NCI-H1694 treated with DMSO at 0.1 percent for 48 hours (cell line): ENCODE results near the gene SLC38A3.

Source experiments
- DNase-seq: peaks from one replicate; lab custom pipeline; 2025; lab: John Stamatoyannopoulos, UW

The SLC38A3 gene

GRCh38 chr3:50192124-50192523 lies 12.9 kb upstream of the SLC38A3 start:
- no peak for DNase-seq

GRCh38 chr3:50192689-50193141 lies 12.4 kb upstream of the SLC38A3 start:
- DNase-seq: peak; percentile 1

DNA sequence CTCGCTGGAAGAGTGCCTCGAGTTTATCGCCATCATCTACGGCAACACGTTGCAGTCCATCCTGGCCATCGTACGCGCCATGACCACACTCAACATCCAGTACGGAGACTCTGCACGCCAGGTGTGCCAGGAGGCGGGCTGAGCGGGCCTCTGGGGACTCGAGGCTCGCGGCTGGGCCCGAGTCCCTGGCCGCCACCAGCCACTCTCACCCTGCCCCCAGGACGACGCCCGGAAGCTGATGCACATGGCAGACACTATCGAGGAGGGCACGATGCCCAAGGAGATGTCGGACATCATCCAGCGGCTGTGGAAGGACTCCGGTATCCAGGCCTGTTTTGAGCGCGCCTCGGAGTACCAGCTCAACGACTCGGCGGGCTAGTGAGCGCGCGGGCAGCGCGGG lies 11.8 kb upstream of the SLC38A3 start:
- no peak for DNase-seq

DNA sequence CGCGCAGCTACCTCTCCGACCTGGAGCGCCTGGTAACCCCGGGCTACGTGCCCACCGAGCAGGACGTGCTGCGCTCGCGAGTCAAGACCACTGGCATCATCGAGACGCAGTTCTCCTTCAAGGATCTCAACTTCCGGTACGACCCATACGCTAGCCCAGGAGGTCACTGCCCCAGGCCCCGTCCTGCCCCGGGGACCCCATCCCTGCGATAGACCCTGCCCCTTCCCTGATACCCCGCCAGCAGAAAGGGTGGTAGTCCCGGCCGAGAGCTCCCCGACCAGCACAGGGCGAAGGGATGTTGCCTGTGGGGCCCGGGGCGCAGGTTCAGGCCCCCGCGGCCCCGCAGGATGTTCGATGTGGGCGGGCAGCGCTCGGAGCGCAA lies 11.3 kb upstream of the SLC38A3 start:
- DNase-seq: no peak

DNA sequence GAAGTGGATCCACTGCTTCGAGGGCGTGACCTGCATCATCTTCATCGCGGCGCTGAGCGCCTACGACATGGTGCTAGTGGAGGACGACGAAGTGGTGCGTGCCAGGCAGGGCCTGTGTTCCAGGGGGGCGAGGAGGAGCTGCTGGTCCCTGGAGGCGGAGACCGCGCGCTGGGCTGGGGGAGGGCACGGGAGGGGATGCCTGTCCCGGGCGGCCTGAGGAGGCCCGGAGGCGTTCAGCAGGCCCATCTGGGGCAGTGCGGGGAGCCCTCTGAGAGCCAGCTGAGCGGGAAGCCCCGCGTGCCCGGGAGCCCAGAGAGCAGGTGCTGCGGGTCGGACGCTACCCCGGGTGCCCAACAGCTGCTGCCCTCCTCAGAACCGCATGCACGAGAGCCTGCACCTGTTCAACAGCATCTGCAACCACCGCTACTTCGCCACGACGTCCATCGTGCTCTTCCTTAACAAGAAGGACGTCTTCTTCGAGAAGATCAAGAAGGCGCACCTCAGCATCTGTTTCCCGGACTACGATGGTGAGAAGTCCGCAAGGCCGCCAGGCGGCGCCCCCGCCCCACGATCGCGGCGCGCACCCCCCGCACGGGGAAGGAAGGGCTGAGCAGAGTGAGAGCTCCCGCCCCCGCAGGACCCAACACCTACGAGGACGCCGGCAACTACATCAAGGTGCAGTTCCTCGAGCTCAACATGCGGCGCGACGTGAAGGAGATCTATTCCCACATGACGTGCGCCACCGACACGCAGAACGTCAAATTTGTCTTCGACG lies 10.8 kb upstream of the SLC38A3 start:
- peak; percentile 0 for DNase-seq

- DNase-seq: no peak
Measured at GRCh38 chr3:50194903-50195500, 10.1 kb upstream of the SLC38A3 start.

DNA sequence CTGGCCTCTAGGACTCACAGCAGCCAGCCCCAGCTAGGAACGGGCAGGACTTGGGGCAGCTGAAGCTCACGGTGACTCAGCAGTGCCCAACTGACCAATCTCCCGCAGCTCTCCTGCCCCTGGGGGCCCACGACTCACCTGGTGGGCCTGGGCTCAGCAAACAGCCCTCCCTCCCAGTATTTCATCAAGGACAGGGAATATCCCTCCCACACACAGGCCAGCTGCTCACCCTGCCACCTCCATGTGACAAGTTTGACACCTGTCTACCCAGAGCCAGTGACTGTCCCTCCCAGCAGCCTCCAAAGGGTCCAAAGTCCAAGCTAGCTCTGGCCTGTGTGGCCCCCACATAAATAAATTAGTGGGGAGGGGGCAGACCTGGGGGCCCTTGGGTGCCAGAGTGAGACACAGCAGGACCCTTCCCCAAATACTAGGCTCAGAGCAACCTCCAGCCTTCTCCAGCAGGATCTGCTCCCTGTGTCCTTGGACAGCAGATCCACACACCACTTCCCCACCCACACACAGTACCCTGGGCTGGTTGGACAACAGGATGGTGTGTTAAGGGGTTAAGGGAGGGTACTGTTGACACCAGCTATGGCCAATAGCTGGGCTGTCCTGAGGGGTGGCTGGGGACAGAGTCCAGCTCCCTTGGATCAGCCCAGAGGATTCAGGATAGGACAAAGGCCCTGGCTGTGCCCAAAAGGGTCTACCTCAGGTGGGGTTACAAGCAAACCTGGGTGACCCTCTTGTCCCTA lies 9.4 kb upstream of the SLC38A3 start:
- no peak for DNase-seq

DNA sequence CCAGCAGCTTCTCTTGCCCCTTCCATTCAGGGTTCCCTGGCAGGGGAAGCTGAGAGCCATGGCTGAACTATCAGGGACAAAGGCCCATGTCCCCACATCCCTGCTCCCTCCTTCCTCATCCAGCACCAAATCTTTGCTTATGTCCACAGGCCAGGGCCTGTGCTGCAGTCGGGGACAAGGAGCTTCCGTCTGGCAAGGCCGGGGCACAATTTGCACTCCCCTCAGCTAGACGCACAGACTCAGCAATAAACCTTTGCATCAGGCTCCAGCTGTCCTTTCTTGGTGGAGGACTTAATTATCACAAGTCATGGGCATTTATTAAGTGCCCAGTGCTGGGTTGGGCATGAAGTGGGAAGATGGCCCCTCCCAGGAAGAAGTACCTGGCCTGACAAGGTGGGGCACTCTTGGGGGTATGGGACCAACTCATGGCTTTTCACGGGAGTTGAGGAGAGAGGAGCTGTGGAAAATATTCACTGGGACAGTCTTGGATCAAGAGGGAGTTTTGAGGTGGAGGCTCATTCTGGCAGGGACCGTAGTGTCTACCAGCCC lies 8.7 kb upstream of the SLC38A3 start:
- DNase-seq: no peak

GRCh38 chr3:50201573-50202315 lies 3.3 kb upstream of the SLC38A3 start:
- DNase-seq: no peak

GRCh38 chr3:50202353-50203112 lies 2.5 kb upstream of the SLC38A3 start:
- DNase-seq: no peak

GRCh38 chr3:50203113-50203808 lies 1.8 kb upstream of the SLC38A3 start:
- DNase-seq: no peak

DNA sequence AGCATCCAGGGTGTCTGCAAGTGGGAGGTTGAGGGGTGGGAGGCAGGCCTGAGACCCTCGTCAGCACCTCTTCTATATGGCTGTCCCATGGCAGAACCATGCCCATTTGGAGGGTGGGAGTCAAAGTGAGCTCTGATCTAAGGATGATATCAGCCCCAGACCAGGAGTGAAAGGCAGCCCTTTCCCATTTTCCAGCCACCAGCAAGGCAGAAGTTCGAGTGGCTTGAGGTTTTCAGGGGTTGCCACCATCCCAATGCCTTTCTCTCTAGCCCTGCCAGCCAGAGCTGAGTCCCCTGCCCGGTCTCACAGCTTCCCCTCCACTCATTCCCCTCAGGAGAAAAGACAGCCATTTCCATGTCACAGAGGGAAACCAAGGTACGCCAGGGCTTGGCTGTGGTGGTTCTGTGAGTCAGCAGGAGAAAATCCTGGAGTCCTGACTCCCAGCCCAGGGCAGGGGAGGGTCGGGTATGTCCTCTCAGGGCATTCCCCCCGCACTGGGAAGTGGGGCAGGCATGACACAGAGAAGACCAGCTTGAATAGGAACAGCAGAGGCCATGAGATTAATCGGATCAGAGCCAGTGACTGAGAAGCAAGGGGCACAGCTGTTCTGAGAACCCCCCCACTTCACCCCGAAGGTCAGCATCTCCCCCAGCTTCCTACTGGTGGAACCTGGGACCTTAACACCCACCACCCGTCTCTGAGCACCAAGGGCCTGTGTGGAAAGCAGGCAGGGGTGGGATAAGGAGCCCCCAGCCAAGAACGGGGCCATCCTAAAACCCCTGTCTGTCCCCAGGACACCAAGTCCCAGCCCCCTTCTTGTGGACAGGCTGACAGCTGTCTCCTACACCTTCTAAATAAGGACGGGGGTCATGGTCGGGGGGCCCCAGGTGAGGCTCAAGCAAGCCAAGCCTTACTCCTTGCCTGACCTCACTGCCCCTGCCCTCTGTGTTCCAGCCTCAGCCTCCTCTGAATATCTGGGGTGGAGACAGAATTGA lies 965 bp upstream of the SLC38A3 start:
- DNase-seq: no peak

- DNase-seq: no peak
Measured at GRCh38 chr3:50205413-50206276, 574 bp downstream of the SLC38A3 start.

- DNase-seq: no peak
Measured at GRCh38 chr3:50207359-50208042, 2.4 kb downstream of the SLC38A3 start.

- no peak for DNase-seq
Measured at GRCh38 chr3:50208677-50209344, 3.7 kb downstream of the SLC38A3 start.

DNA sequence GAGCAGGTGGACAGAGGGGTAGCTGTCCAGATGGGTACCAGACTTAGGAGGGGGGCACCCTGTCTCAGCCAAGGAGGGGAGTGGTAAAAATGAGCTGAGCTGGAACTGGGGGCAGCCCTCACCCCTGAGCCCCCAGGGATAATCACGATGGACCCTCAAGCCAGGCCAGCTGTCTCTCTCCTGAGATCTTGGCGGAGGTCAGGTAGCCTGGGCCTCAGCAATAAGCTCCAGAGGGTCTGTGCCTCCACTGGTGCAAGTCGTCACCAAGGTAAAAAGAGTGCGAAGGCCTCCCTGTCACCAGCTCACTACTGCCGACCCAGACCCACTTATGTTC lies 5.1 kb downstream of the SLC38A3 start:
- no peak for DNase-seq
